Thyroid gland (tissue), 4 donors: Measurements from ENCODE around the gene MYO10.

Experiments used
- CTCF ChIP-seq, 6 experiments: fragments of 200-600 bp in 3 of 6; fragments of 450-650 bp in 3 of 6; sonication (generic) in 3 of 6; IDR thresholded peaks; one replicate each; pipeline ENCODE4 v1.5.1; 2016 to 2019; ENCODE audit warnings: antibody characterized with exemption in 6 of 6, mild to moderate bottlenecking in 2 of 6, inconsistent platforms in 1 of 6, moderate library complexity in 1 of 6
- POLR2A ChIP-seq, 2 donors: fragments of 450-650 bp; IDR thresholded peaks; one replicate each; pipeline ENCODE4 v1.6.1; 2017; ENCODE audit warnings: antibody characterized with exemption in 2 of 2, mild to moderate bottlenecking in 2 of 2, moderate library complexity in 1 of 2

DNA sequence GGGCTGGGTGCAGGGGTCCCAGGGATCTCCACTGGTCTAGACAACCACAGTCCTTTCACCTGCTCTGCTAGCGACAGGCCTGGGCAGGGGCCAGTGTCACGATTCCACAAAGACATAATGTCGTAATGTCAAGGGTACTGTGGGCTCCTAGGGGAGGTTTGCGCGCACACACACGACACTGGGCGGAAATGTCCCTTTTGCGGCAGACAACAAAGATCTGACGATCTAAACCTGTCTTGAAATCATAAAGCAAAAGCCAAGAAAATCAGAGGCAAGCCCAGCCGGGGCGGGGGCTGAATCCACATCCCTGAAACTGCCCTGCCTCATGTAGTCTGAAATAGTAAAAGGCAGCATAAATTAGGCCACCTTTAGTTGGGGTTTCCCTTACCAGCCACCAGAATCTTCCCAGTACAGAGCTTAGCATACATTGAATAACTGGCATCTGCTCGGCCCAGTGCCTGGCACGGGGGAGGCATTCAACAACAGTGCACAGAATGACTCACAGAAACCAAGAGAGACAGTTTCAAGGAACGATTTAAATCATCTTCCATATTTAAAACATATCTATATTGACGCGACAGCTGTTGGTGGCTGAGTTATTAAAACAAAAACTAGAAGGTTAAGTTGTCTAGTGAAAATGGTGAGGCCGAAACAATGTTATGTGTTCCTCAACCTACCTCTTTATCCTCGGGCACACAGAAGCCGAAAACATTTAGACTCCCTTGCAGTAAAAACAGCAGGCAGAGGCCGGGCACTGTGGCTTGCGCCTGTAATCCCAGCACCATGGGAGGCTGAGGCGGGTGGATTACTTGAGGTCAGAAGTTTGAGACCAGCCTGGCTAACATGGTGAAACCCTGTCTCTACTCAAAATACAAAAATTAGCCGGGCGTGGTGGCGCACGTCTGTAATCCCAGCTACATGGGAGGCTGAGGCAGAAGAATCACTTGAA is 151.0 kb downstream of the MYO10 start:
- no peak for TF ChIP-seq CTCF (IDR thresholded peaks at IDR 0.05)
- TF ChIP-seq POLR2A (IDR thresholded peaks at IDR 0.05), result no peak
